GM18861 (cell line): Measurements from ENCODE around the gene KLHL36.
A peak's percentile ranks its signal among the peaks of the same experiment; 100 is the strongest.

ENCODE experiments used
- ATAC-seq: cut with Tn5 transposase; IDR thresholded peaks from one replicate; pipeline ENCODE4 v1.9.1; 2021; ENCODE audit not compliant: unreplicated experiment

KLHL36 gene

DNA sequence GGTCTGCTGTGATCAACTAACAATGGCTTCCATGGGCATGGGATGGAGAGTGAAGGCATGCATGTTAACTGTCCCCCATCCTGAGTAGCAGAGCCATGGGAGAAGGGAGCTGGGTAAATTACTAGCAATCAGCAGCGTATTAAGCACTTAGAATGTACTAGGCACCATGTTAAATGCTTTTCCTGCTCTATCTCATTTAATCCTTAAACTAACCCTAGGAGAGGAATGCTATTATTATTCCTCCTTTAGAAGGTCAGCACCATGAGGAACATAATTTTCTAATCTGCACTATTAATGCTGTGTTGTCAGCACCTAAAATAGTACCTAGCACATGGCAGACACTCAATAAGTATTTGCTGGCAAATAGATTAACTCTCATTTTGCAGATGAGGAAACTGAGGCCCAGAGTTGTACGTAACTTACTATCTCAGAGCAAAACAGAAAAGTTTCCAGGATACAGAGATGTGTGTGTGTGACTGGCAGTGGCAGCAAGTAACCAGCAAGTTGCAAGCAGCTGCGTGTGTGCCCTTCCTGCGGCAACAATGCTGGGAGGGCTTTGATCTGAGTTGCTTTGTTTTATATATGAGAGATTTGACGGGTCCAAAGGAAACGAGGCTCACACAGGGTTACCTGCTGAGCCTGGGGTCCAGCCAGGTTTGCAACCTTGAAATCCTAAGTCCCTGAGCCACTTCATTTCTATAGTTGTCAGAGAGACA lies 6.5 kb upstream of the KLHL36 start:
- no peak for ATAC-seq

DNA sequence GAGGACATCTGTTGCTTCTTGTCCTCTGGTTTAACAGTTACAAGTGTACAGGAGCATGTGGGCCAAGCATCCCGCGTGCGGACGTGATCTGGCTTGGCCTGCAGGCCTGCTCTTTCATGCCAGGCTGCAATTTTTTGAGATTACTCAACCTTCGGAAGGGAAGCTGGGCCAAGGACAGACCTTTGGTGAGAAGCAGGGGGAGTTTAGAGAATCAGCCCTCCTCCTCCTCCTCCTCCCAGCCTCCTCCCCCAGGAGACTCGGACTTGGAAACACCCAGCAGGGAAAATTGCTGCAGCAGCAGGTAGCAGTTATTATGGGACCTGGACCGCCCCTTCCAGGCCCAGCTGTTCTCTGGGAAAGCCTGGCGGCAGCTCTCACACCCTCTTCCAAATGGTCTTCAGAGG lies 5.1 kb upstream of the KLHL36 start:
- ATAC-seq: no peak

DNA sequence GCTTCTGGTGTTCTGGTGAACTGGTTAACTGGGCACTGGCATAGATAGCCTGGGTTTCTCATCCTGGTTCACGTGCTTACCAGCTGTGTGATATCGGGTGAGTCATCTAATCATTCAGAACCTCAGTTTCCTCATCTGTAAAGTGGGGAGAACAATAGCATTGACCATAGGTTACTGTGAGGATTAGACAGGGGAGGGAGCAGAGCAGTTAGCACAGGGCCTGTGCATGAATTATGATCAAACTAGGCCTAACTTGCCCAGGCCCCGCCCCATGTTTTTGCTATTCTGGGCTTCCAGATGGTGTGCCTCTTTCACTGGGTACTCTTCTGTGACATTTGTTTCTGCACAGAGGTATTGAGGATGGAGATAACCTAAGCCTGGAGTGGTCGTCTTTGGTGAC lies 4.6 kb upstream of the KLHL36 start:
- no peak for ATAC-seq

DNA sequence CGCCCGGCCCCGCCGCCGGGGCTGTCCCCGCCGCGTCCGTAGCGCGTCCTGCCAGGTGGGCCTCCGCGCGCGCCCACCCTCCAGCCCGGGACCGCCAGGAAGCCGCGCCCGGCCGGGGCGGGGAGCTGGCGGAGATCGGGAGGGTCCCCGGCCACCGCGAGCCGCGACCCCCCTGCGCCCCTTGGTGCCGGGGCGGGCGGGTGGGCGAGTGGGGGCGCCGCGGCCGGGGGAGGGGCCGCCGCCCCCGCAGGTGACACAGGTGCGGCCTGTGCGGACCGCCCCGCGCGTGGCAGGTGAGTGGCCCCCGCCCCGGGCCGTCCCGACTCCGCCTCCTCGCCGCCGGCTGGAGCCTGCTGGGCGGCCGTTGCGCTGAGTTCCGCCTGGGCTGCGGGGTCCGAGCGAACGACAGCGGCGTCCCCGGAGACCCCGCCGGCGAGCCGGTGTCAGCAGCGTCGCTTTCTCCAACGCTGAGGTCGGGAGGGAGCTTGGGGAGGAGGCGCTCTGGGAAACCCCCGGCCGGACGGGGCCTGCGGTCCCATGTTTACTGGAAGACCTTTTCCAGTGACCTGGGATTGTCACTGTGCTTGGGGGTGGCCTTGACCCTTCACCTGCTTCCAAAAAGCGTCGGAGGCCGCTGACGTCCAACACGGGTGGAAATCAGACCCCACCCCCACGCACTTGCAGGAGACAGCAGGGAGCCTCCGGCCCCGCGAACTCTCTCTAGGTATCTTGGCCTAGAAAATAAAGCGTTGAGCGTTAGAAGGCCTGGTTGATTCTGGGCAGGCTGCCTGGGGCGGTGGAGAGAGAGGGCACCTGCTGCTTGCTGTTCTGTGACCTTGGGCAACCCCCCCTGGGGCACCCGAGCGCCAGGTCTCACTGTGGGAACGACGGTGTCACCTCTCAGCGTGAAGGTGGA lies 542 bp downstream of the KLHL36 start:
- peak; percentile 53 for ATAC-seq

DNA sequence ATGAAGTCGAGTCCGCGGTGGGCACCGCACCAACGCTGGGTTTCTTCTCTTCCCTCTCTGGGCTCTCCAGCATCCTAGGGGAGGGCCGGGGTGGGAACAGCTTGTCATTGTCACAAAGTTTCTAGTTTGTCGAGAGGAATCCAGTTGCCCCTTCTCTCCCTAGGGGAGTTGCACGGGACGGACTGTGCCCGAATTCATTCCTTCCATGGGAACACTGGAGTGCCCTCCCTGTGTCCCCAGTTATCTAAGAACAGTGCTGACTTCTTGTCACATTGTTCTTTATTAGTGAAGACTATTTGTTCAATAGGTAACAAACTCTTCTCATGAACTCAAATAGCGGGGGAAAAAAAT lies 1.2 kb downstream of the KLHL36 start:
- no peak for ATAC-seq

DNA sequence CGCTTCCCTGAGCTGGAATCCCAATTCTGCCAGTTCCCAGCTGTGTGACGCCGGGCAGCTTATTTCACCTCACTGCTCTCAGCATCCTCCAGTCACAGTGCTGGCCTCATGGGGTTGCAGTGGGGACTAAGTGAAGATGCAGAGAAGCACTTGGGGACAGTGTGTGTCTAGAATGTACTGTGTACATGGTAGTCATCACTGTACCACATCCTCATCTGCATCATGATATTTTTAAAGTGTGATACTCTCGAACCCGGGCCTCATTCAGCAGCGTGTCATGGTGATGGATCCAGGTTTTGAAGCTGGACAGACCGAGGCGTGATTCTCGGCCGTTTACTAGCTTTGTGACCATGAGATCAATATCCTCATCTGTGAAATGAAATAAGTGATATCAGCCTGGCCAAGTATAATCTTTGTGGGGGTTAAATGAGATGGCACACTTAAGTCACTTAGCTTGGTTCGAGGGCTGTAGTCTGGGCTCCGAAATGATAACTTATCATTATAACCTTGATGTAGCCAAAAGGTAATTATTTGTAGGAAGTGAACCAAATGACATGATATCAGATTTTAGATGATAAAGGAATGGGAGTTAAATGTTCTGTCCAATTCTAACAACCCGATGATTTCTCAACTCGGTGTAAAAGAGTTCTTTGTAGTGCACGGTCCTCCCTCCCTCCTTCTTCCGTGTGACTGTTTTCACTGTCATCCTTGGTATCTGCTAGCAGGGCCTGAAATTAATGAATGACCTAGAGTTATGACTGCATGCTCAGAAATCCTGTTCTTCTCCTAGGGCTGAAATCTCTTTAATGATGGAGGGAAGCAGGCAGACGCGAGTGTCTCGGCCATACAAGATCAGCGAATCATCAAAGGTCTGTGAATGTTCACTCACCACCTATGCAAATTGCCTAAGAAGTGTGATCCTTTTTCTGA lies 2.0 kb downstream of the KLHL36 start:
- no peak for ATAC-seq

DNA sequence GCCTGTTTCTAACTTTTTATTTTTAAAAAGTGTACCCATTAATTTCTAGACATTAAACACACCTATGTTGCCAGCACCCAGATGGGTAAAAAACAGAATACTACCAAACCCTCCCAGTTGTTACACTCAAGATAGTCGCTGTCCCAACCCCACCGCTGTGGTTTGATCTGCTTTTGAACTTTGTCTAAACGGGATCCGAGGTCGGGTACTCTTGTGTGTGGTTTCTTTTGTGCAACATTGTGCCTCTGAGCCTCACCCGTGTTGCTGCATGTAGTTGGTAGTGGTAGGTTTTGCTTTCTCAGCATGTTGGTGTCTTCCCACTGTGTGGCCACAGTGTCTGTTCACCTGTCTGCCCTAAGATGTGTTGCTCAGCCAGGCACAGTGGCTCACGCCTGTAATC lies 4.3 kb downstream of the KLHL36 start:
- no peak for ATAC-seq

DNA sequence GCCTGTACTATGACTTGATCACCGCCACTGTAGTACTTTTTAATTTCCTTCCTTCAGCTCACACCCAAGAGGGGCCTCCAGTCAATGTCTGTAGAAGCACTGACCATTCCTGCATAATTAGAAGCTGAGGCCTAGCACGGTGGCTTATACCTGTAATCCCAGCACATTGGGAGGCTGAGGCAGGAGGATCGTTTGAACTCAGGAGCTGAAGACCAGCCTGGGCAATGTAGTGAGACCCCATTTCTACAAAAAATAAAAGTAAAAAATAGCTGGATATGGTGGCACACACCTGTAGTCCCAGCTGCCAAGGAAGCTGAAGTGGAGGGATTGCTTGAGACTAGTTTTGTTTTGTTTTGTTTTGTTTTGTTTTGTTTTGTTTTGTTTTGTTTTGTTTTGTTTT lies 5.9 kb downstream of the KLHL36 start:
- ATAC-seq: no peak

DNA sequence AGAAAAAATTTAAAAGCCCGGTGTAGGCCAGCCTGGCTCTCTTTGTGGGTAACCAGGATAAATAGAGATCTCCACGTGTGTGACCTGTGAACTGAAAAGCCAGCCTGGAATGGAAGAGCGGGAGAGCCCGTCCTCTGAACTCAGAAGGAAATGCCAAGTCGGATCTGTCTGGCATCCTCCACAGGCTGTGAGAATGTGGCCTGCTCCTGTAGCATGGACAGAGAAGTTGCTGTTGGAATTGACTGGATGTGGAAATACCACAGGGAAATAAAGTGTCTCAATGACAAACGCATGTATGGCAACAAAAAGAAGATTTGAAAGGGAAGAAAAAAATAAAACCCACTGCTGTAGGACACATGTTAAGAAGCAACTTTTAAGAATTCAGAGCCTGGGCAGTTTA lies 6.7 kb downstream of the KLHL36 start:
- ATAC-seq: no peak

DNA sequence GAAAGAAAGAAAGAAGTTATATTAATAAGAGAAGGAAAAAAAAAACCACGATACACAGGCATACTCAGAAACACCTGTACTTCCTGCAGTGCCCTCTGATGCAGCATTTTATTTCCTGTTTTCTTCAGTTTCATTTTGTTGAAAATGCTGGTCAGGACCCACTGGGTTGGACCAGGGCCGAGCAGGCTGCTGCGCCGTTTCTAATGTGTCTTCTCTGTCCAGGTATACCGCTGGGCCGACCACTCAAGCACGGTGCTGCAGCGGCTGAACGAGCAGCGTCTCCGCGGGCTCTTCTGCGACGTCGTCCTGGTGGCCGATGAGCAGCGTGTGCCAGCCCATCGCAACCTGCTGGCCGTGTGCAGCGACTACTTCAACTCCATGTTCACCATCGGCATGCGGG lies 8.3 kb downstream of the KLHL36 start:
- no peak for ATAC-seq

DNA sequence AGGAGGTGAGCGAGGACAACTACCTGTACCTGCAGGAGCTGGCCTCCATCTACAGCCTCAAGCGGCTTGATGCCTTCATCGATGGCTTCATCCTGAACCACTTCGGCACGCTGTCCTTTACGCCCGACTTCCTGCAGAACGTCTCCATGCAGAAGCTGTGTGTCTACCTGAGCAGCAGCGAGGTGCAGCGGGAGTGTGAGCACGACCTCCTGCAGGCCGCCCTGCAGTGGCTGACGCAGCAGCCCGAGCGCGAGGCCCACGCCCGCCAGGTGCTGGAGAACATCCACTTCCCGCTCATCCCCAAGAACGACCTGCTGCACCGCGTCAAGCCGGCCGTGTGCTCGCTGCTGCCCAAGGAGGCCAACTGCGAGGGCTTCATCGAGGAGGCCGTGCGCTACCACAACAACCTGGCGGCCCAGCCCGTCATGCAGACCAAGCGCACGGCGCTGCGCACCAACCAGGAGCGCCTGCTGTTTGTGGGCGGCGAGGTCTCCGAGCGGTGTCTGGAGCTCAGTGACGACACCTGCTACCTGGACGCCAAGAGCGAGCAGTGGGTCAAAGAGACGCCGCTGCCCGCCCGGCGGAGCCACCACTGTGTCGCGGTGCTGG lies 9.0 kb downstream of the KLHL36 start:
- no peak for ATAC-seq

DNA sequence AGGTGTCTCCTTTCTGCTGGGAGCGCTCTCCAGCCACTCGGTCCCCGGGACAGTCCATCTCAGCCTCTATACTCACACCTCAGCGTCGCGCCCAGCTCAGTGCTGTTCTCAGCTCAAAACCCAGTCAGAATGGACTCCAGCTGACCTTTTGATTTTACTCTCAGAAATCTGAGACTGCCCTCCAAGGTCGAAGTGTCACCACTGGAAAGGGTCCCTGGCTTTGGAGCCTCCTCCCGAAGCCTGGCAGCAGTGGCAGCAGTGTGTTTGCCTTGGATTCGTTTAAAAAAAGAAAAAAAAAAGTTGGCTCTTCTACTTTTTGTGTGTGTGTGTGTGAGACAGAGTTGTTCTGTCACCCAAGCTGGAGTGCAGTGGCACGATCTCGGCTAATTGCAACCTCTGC lies 10.4 kb downstream of the KLHL36 start:
- ATAC-seq: no peak

DNA sequence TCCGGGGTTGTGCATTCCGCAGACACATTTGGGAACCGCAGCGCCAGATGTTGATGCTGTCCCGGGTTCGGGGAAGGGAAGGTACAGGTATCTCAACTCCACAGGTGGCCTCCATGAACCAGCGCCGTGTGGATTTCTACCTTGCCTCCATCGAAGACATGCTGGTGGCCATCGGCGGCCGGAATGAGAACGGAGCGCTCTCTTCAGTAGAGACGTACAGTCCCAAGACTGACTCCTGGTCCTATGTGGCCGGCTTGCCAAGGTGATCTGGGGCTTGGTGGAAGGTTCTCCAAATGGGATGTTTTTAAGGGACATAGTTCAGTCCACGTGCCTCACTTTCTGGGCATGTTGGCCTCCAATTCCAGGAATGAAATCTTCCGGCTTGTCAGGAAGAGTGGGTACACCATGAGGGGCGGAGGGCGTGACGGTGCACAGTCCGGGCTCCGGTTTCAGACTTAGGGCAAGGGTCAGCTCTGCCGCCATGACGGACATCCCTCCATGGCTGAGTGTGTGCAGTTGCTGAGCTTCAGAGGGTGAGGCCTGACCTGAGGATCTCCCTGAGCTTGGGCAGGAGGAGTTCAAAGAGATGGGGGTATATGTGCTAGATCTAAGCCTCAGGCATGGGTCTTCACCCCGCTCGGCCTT lies 11.5 kb downstream of the KLHL36 start:
- ATAC-seq: no peak

DNA sequence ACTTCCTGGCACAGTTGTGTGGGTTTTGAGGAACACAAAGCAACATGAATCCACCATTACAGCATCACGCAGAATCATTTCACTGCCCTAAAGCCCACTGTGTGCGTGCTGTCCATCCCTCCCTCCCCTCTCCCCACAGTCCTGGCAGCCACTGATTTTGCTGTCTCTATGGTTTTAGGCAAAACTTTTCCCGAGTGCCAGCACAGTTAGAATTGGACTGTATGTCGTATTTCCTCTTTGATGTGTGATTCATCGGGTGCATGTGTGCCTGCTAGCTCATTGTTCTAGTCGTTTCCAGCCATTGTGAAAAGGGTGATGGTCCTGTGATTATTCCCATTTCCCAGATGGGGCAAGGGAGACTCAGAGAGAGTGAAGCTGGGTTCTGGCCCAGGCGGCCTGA lies 12.7 kb downstream of the KLHL36 start:
- no peak for ATAC-seq

DNA sequence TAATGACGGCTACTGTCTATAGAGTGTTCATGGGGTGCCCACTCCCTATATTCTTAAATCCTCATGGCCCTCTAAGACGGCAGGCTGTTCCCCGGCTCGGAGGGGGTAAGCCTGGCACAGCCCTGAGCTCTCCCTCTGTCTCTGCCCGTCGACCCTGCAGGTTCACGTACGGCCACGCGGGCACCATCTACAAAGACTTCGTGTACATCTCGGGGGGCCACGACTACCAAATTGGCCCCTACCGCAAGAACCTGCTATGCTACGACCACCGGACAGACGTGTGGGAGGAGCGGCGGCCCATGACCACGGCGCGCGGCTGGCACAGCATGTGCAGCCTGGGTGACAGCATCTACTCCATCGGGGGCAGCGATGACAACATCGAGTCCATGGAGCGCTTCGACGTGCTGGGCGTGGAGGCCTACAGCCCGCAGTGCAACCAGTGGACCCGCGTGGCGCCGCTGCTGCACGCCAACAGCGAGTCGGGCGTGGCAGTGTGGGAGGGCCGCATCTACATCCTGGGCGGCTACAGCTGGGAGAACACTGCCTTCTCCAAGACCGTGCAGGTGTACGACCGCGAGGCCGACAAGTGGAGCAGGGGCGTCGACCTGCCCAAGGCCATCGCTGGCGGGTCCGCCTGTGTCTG lies 13.2 kb downstream of the KLHL36 start:
- no peak for ATAC-seq

DNA sequence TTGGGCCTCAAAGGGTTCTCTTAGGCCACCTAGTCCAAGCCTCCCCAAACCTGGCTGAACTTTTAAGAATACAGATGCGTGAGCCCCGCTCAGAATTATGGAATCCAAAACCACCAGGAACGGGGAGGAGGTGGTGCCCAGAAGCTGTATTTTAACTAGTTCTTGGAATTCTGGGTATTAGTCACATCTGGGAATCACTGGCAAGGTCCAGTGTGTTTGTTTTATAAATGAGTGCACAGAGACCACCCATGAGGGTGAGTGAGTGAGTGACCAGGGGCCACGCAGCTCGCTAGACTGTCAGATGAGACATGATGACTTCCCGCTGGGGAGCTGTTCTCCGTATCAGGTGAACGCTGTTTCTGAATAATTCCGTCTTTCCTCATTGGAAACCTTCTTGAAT lies 14.2 kb downstream of the KLHL36 start:
- ATAC-seq: no peak

DNA sequence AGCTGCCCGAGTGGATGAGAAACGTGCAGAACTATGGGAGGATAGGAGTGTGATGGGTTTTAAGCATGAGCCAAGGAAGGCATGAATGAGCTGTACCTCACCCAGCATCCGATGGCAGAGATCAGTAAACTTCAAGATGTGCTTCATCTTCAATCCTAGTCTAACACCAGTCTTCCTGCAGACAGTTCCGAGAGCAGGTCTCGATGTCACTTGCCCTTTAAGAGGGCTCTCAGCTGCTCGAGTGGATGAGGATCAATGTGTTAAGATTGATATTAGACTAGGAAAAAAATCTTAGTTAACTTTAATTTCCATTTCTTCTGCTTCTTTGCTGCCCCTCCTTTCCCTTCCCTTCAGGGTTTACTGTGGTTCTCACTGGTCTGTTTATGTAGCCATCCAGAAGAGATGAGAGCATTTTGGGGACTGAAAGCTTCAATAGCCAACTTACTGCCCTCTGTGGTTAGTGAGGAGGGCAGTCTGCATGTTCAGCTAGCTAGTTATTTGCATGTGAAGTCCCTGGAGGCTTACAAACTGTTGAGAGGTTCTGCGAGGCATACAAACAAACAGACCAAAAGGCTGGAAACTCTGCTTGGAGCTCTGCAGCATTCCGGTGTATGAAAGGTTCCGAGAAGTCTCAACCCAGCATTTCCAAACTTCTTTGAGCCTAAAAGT lies 15.3 kb downstream of the KLHL36 start:
- peak; percentile 93 for ATAC-seq

DNA sequence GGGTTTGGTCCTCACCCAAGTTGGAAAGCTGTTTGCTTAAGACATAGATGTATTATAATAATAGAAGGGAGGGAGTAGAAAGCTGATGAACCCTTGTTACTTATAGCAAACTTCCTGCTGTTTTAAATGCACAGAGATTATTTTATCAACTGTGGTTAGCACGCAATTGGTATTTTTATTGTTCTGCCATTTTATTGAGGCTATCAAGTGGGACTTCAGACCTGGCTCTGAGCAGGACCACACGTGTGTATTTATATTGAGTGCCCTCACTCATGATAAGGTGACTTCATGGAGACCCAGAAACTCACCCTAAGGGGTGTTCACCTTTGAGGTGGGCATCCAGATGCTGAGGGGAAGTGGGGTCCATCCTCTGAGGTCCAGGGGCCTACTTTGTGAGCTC lies 17.0 kb downstream of the KLHL36 start:
- ATAC-seq: no peak

DNA sequence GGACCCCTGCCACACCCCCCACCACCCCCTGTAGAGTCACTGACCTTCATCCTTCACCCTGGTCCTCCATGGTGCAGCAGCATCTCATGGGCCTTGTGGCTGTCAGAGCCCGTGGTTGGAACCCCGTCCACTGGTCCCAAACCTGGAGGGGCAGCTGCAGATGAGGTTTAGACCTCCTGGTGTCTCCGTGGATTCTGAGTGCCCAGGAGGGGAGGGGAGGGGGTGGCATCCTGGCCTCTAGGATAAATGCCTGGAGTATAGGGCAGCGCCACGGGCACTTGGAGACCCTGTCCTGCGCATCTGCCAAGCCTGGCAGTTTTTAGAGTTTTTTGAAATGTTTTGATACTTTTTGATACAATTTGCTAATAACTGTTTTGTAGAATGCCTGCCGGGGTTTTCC lies 17.5 kb downstream of the KLHL36 start:
- no peak for ATAC-seq
